ENCODE measurements around the gene GLA. TPM values are rescaled to one million over a fixed set of nuclear protein-coding genes. Genes with fewer than 3 reads are reported as not detected.

GLA gene
- total and polyA plus RNA-seq, 2 of the 8 experiments (the other 6 are each of a cell fraction or from before 2014, with no cell fraction given): 33.6 to 47.3 TPM

DNA sequence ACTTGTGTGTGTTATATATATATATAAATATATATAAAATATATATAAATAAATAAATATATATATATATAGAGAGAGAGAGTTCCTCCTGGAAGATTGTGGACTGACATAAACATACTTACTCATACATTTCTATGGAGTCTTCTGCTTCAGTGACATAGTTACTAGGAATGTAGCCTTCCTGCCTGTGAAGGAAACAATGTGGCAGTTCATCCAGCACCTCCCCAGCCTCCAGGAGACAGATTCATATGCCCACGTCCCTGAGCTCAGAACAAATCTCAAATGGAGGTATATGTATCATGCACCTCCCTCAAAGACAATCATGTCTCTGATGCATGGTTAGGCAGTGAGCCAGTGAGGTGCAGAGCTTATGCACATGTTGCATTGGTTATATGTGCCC is 47.8 kb downstream of the GLA start (continued):
- no peak for TF ChIP-seq NANOG (IDR thresholded peaks at IDR 0.05; ENCODE audit: insufficient read depth, low read depth, low read length, poor library complexity, severe bottlenecking)
- TF ChIP-seq POU5F1 (IDR thresholded peaks at IDR 0.05; ENCODE audit: low read depth, low read length): no peak
- TF ChIP-seq CTBP2 (IDR thresholded peaks at IDR 0.05; ENCODE audit: borderline replicate concordance, insufficient read depth, insufficient read length, low read length): no peak
